HG03520 (cell line): ENCODE measurements around the gene SASH3.
"Not testable (repeated sequence)": the region's sequence is repeated elsewhere in the genome, so short reads cannot be mapped to it uniquely, and the experiment has no call there.

Experiments
- ATAC-seq: cut with Tn5 transposase; IDR thresholded peaks from one replicate; pipeline ENCODE4 v1.9.1; 2021; ENCODE audit warnings: mild to moderate bottlenecking, moderate library complexity; ENCODE audit not compliant: unreplicated experiment

Gene SASH3

DNA sequence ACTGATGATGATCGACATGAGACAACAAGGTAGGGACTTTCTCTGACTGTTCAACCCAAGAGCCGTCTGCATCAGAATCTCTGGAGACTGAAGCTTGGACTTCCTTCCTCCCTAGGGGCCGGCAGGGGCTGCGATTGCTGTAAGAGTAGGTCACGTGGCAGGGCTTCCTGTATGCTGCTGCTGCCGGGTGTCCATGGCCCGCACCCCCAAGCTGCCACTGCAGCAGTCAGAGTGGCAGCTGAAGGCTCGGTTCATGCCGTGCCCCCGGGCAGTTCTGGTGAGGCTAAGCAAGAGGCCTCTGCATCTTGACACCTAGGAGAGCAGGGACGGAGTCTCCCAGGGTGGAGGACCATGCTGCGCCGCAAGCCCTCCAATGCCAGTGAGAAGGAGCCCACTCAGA is at the start of gene SASH3:
Gene SASH3, plus strand, starts transcription at position 203 of the 400 bp plus-strand sequence. Its CDS starts 149 bp downstream, at position 352.
- no peak for ATAC-seq

DNA sequence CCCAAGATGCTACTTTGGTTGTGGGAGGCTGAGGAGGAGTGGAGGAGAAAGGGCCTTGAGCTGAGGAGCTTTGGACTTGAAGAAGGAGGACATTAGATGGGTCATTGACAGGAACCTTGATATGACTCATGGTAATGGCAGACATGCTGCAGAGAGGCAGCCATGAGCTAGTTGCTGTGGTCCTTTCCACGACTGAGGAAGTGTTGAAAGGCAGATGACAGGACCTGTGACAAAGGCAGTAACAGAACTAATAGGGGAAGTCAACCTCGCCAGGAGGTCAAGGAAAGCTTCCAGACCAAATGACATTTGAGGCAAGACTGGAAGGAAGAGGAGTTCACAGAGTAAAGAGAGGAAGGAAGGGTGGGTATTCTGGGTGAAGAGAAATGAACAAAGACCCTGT is 48.5 kb upstream of the SASH3 start:
- no peak for ATAC-seq

GRCh38 chrX:129732857-129733256 is 46.9 kb upstream of the SASH3 start:
- ATAC-seq: no peak

DNA sequence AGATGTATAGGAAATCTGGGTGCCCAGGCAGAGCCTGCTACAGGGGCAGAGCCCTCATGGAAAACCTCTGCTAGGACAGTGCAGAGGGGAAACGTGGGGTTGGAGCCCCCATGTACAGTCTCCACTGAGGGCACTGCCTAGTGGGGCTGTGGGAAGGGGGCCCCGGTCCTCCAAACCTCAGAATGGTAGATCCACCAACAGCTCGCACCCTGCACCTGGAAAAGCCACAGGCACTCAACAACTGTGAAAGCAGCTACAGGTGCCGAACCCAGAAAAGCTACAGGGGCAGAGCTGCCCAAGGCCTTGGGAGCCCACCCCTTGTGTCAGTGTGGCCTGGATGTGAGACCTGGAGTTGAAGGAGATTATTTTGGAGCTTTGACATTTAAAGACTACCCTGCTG is 46.4 kb upstream of the SASH3 start:
- ATAC-seq: no peak

DNA sequence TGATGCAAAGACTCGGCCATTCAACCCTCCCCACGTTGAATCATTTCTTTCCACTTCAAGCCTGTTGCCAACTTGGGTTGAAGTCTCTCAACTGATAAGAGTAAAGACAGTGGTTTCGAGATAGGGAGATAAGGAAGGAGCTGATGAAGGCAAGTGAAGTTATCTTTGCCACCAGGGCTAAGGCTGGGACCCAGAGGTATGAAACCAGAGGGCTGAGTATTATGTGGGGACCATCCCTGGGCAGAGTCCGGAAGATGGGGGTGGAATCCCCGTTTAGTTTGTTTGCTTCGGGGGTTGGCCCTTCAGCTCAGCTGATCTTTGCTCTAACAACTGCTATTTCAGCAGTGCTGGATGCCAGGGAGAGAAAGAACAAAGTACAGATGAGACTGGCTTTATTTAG is 43.3 kb upstream of the SASH3 start:
- no peak for ATAC-seq

DNA sequence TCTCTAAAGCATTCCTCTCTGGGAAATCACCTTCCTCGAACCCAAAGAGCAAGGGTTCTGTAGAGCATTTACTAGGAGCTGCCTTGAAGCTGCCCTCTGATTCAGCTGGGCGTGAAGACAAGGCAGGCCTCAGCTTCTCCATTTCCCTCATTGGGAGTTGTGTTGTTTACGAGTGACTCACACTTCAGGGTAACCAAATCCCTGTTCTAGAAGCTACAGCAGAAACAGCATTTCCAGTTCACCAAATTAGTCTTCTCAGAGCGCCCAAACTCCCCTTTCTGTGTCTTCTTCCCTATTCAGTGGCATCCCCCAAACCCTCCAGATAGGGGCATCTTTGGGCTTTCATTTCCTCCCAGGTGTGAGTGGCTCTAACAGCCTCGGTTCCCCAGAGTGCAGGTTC is 41.8 kb upstream of the SASH3 start:
- ATAC-seq: no peak

GRCh38 chrX:129738466-129739308 is 41.1 kb upstream of the SASH3 start, which contains the start of gene XPNPEP2:
Gene XPNPEP2 (plus strand): TSS chrX:129738979. CDS start chrX:129739214, 235 bp downstream.
- no peak for ATAC-seq

GRCh38 chrX:129739578-129739977 is 40.2 kb upstream of the SASH3 start:
- ATAC-seq: no peak

GRCh38 chrX:129741880-129742758 is 37.6 kb upstream of the SASH3 start:
- no peak for ATAC-seq

GRCh38 chrX:129742759-129743152 is 37.0 kb upstream of the SASH3 start:
- ATAC-seq: not testable (repeated sequence)

- no peak for ATAC-seq
These were observed 35.9 kb upstream of the SASH3 start for GRCh38 chrX:129743821-129744220.

GRCh38 chrX:129744861-129745321 is 34.9 kb upstream of the SASH3 start:
- no peak for ATAC-seq

GRCh38 chrX:129746557-129747470 is 32.9 kb upstream of the SASH3 start:
- ATAC-seq: no peak

DNA sequence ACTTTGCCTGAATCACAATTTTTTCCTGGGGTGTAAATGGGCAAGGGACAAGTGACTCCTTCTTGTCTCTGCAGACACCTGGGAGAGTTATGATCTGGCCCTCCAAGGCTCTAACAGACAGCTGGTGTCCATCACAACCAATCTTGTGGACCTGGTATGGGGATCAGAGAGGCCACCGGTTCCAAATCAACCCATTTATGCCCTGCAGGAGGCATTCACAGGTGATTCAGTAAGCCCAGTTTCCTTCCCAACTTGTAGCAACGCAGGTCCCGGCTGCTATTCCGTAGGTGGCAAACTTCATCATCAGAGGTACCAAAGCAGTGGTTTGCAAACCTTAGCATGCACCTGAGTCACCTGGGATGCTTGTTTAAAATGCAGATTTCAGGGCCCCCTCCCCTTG is 32.2 kb upstream of the SASH3 start:
- no peak for ATAC-seq

GRCh38 chrX:129748305-129748704 is 31.4 kb upstream of the SASH3 start:
- ATAC-seq: no peak

- no peak for ATAC-seq
These were observed 30.7 kb upstream of the SASH3 start for GRCh38 chrX:129749069-129749468.

- no peak for ATAC-seq
These were observed 28.8 kb upstream of the SASH3 start for GRCh38 chrX:129750971-129751370.

DNA sequence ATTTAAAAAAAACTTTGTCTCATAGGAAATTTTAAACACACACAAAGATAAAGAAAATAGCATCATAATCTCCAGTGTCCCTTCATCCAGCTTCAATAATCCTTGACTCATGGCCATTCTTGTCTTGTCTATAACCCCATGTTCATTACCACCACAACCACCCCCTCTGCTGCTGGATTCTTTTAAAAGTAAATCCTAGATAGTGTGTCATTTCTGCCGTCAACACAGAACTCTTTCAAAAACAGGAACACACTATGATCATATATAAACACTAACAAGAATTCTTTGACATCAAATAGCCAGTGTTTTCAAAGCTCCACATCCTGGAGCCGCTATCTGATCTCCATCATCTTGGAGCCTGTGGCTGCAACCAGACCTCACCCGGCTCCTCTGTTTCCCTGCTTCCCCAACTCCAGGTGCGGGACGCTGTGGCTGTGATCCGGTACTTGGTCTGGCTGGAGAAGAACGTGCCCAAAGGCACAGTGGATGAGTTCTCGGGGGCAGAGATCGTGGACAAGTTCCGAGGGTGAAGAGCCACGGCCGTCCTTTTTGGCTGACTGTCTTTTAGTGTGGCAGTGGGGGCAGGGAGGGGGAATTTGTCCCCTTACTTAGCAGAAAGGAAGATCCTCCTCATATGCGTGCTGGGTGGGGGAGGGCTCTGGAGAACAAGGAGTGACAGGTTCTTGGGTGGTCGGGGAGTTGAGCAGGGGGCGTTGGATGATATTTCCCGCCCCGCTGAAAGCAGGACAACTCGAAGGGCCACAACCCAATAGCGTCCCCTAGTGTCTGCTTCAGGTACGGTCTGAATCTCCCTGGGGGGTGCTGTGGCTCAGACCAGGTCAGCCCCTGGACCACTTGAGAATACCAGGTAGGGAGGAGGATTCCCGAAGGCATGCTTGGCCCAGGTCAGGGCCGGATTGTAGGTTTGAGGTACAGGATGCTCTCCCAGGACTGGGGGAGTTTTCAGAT is 25.4 kb upstream of the SASH3 start:
- no peak for ATAC-seq
